Skin of body (tissue), 2 donors: ENCODE data around the gene BPHL. TPM values are rescaled to one million over a fixed set of nuclear protein-coding genes. Genes with fewer than 3 reads are reported as not detected.

Experiments
- small RNA-seq: library from RNA; depleted of rRNA; stranded (forward); fragments of <200 nt; gene quantifications from one replicate; pipeline ENCODE3, GENCODE V24; 2014; ENCODE audit warnings: low replicate concordance
- total RNA-seq: library from RNA; depleted of rRNA; stranded (reverse); fragments of >200 nt; gene quantifications from one replicate; pipeline ENCODE4 v1.2.3, GENCODE V29; 2014

The BPHL gene
- total RNA-seq, 1 donor from 2014 or later = 13.7 TPM

Small RNA genes lying within 50 kb of the gene (small RNA-seq; reads per million reads assigned to genes)
- not detected for gene RNA5SP201

Other genes starting within 250 kb of the BPHL start
- 5.5 TPM for gene SERPINB9, start 215.4 kb upstream of the BPHL start, total RNA-seq
- gene SERPINB6, start 147.1 kb upstream of the BPHL start, total RNA-seq = 36.9 TPM
- 8.7 TPM for gene NQO2, start 118.8 kb upstream of the BPHL start, total RNA-seq
- gene RIPK1, start 50.2 kb upstream of the BPHL start, total RNA-seq = 14.3 TPM
- gene TUBB2A, start 38.8 kb downstream of the BPHL start, total RNA-seq = 65.4 TPM
- gene TUBB2B, start 108.9 kb downstream of the BPHL start, total RNA-seq = 17.8 TPM
- 11.9 TPM for gene PSMG4, start 140.2 kb downstream of the BPHL start, total RNA-seq